Skin epidermis (tissue), 12 donors: ENCODE measurements around the gene AGRP.

Experiments used
- H3K27ac ChIP-seq, 21 experiments: fragments of 200-600 bp; sonication (generic) in 11 of 21; one replicate each; pipeline ENCODE4 v1.5.0; 2020; ENCODE audit warnings: mild to moderate bottlenecking in 3 of 21, inconsistent platforms in 2 of 21, moderate library complexity in 2 of 21
- H3K4me3 ChIP-seq, 7 experiments: fragments of 200-600 bp; sonication (generic) in 2 of 7; one replicate each; pipeline ENCODE4 v1.5.0; 2020; ENCODE audit warnings: inconsistent platforms in 2 of 7, mild to moderate bottlenecking in 2 of 7, moderate library complexity in 1 of 7

AGRP gene

DNA sequence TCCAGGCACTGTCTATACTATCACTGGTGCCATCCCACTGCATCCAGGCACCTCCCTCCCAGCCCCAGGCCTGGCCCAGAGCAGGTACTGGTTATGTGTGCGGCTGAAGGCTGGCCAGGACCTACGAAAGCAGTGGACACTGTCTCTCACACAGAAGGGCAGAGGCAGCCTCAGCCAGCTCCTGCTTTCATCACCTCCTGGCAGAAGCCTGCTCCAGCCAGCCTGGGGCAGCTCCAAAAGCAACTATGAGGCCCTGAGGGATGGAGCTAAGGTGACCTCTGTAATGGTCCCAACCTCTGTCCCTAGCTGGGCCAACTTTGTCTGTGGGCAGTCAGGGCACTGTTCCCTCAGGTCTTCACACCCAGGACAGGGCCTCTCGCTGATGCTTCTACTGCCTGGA, 33.6 kb downstream of the AGRP start:
- Histone ChIP-seq H3K4me3 (no peak overlapping the region), H3K27ac (peak overlapping the region in 1 of 21 experiments; percentile 53)

DNA sequence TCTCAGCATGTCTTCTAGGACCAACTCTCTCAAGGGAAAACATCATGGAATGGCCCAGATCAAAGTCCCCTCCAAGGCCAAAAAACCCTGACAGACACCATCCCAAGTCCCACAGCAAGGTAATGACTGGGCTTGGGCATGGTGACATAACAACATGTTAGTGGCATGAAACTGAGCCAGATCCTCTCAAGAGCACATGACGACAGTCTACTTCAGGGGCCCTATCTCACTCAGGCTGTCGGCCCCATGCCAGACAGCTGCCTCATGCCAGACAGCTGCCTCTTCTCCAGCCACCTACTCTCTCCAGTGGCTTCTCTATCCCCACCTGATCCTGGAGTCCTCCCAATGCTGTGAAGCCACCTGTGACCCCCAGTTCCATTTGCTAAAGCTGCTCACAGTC, 34.0 kb downstream of the AGRP start:
- Histone ChIP-seq H3K4me3 (no peak overlapping the region), H3K27ac (peak overlapping the region in 1 of 21 experiments; percentile 53)

DNA sequence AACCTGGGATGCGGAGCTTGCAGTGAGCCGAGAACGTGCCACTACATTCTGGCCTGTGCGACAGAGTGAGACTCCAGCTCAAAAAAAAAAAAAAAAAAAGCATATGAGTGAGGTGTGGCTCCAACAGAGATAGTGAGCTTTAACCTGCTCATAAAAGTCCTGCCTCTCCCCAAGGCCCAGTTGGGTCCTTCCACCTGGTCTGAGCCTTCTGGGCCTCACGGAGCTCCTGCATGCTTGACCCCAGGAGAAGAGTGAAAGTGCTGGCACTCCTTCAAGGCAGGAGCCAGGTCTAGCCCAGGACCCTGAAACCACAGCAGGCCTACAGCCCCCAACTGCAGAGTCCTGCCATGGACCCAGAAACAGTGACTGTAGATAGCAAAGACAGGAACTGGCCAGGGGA, 34.8 kb downstream of the AGRP start:
- H3K4me3 ChIP-seq, result no peak overlapping the region
- no peak overlapping the region for H3K27ac ChIP-seq

DNA sequence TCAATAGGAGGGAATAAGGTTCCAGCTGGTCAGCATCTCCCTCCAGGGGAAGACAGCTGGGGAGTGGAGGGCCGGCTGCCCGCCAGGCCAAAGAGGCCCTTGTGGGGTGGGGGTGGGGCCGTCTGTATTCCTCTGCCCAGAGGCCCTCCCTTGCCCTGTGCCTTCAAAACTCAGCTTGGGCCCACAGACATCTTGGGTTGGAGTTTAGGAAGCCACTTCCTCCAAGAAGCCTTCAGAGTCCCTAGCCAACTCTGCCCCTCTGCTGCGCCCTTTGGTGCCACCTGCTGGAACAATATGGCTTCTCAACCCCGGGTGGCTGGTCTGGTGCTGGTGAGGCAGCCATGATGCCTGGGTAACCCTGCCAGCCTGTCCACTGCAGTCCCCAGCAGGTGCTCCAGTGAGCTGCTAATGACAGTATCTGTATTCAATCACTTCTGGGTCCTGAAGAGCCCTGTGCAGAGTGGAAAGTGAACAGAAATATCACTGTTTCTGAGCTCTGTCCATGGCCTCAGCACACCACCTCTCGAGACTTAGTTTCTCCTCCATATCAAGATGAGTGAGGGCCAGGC, 35.8 kb downstream of the AGRP start:
- H3K27ac ChIP-seq, result peak overlapping the region in 4 of 21 experiments; percentile 8 to 53 (median 28)
- no peak overlapping the region for H3K4me3 ChIP-seq

DNA sequence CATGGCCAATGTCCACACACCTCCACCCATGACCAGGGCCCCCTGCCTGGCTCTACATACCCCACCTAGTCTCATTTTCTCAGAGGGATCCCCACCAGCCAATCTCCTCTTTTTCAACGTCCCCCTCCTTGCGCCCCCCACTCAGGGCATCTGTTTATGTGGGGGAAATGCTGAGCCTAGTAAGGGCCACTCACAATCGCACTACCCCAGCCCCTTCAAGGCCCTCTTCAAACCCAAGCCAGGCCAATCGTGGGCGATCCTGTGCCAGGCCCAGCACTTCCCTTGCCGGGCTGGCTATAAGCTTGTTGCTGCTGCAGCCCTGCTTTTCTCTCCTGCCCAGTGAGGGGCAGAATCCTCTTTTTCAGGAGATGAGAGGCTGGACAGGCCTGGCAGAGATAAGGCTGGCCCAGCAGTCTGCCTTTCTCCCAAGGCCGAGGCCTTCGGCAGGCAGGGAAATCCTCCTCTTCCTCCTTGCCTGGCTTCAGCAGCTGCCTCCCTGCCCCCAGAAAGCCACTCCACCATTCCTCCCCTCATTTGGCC, 36.3 kb downstream of the AGRP start:
- no peak overlapping the region for H3K4me3 ChIP-seq
- peak overlapping the region in 4 of 21 experiments; percentile 8 to 53 (median 28) for H3K27ac ChIP-seq

GRCh38 chr16:67445913-67446907, 37.1 kb downstream of the AGRP start:
- peak overlapping the region in 4 of 21 experiments; percentile 2 to 53 (median 28) for H3K27ac ChIP-seq
- no peak overlapping the region for H3K4me3 ChIP-seq

DNA sequence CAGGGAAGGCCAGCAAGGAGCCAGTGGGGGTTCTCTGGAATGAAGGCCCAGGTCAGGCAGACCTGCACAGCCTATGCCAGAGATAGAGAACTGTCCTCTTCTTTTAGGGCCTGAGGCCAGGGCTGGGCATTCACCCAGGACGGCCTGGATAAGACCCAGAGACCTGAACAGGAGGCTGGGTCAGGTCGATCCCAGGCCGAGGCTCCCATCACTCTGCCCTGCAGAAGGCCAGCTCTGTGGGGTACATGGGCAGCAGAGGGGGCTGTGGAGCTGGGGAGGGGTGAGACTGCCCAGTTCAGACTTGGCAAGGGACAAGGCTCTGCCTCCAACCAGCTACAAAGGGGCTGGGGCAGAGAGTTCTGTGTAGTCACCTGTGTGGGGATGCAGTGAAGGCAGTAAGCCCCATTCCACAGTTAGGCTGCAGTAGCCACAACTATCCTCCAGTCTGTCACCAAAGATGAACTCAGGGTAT, 37.9 kb downstream of the AGRP start:
- H3K27ac ChIP-seq, result peak overlapping the region in 2 of 21 experiments; percentile 2 to 8

DNA sequence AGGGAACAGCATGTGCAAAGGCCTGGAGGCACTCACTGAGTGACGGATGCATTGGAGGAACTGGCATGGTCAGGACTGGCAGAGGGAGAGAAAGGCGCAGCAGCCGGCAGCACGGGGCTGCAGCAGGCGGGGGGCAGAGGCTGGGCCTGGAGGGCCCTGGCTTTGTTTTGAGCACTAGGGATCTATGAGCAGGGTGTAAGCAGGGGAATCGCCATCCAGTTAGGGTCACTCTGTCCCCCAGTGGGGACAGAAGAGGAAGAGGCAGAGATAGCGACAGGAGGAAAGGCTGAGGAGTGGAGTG, 38.3 kb downstream of the AGRP start:
- Histone ChIP-seq H3K4me3 (no peak overlapping the region), H3K27ac (peak overlapping the region in 1 of 21 experiments; percentile 2)

More for the DNA sequence above, 37.9 kb downstream of the AGRP start:
- H3K4me3 ChIP-seq, result no peak overlapping the region

- H3K4me3 ChIP-seq, result no peak overlapping the region
- H3K27ac ChIP-seq, result peak overlapping the region in 3 of 21 experiments; percentile 2 to 23 (median 22)
These were observed 38.9 kb downstream of the AGRP start for GRCh38 chr16:67444259-67445125.

DNA sequence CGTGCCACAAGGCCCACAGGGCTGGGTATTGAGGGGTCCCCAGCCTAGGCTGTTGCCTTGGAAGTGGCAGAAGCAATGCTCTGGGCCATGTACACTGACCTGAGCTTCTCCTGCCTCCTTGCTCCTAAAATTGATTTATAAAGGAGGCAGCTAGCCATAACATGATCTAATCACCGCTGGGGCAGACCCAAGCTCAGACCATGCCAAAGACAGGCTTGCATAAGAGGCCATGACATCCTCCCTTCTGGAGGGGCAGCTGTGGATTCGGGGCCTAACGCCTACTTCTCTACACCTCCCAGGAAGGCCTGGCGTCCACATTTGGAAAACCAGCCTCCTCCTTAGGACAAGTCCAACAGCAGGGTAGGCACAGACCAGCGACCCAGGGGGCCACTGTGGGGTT, 40.1 kb downstream of the AGRP start:
- H3K27ac ChIP-seq, result peak overlapping the region in 3 of 21 experiments; percentile 22 to 56 (median 27)

GRCh38 chr16:67442581-67443255, 40.6 kb downstream of the AGRP start:
- peak overlapping the region in 2 of 21 experiments; percentile 8 to 56 for H3K27ac ChIP-seq

More for the DNA sequence above, 40.1 kb downstream of the AGRP start:
- no peak overlapping the region for H3K4me3 ChIP-seq

DNA sequence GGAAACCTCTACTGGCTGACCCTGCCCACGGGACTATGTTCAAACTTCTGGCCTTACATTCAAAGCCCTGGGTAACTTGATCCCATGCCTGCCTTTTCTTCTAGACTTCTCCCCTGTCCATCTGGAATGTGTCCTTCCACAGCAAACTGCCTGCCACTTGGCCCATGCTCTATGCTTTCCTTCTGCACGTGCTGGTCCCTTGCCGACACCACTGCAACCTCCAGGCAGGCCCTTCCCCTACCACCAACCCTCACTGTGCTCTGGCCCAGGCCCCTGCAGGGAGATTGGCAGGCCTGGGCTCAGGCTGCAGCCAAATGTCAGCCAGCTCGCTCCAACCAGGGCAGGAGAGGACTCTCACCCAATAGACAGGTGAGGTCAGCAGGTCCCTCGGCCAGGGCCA, 41.4 kb downstream of the AGRP start:
- peak overlapping the region in 1 of 21 experiments; percentile 8 for H3K27ac ChIP-seq

More at GRCh38 chr16:67442581-67443255, 40.6 kb downstream of the AGRP start:
- no peak overlapping the region for H3K4me3 ChIP-seq

GRCh38 chr16:67441271-67441753, 42.0 kb downstream of the AGRP start:
- Histone ChIP-seq H3K4me3 (no peak overlapping the region), H3K27ac (peak overlapping the region in 2 of 21 experiments; percentile 20 to 43)

More for the DNA sequence above, 41.4 kb downstream of the AGRP start:
- no peak overlapping the region for H3K4me3 ChIP-seq

GRCh38 chr16:67438824-67439393, 44.4 kb downstream of the AGRP start:
- H3K27ac ChIP-seq, result peak overlapping the region in 2 of 21 experiments; percentile 23 to 51
- H3K4me3 ChIP-seq, result no peak overlapping the region

DNA sequence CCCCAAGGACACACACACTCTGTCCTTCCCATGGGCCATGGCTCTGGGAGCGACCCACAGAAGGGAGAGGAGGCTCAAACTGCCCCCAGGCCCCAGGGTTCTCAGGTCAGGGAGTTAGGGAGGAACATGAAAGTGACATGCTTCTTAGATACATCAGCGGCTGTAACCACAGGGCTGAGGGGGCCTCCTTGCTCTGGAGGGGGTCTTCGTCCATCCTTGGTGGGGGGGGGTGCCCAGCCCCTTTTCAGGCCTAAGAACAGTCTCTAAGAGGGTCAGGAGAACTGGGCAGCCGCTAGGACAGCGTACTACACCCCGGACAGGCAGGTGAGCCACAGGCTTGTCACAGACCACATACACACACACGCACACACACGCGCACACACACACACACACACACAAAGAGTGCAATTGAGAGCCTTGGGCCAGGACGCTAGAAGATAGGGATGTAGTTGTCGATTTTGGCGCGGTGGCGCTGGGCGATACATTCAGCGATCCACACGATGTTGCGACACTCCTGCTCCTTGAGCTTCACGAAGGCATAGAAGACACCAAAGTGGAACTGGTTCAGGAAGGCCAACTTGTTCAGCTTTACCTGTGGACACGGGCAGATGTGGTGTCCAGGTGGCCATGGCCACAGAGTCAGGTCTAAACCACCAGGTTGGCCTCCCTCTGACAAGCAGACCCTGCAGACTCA, 45.1 kb downstream of the AGRP start:
- Histone ChIP-seq H3K4me3 (no peak overlapping the region), H3K27ac (no peak overlapping the region)

DNA sequence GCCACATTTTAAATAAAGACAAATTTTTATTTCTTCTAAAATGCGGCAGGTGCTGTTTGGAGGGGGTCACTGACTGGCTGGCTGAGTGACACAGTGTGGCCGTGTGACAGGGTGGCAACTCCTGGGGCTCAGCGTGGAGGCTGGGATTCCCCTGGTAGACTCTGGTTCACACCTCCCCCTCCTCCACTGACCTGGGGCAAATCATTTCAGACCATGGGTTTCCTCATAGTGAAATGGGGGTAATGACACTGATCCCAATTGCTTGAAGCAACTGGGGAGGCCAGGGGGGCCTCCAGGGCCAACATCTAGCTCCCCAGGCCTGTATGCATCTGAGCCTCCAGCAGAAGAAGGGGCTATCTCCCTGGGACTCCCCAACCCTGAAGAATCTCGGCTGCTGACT, 45.8 kb downstream of the AGRP start:
- no peak overlapping the region for H3K27ac ChIP-seq
- no peak overlapping the region for H3K4me3 ChIP-seq

GRCh38 chr16:67436640-67437193, 46.6 kb downstream of the AGRP start:
- Histone ChIP-seq H3K27ac (no peak overlapping the region), H3K4me3 (no peak overlapping the region)

GRCh38 chr16:67435758-67436164, 47.6 kb downstream of the AGRP start:
- Histone ChIP-seq H3K4me3 (no peak overlapping the region), H3K27ac (no peak overlapping the region)
